ENCODE data around the gene C11orf21.

Gene C11orf21

DNA sequence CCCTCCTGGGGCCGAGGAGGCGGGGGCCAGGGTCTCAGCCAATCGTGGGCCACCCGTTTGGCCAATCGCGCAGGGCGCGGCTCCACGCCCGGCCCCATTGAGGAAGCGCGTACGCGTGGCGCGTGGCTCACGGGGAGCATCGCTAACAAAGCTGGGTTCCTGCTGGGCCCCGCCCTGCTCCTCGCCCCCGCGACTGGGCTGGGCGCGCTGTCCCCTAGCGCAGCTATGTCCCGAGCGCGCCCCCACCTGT, 30.7 kb downstream of the C11orf21 start:
- H3K9ac ChIP-seq (ENCODE audit: low read depth, low read length), result no peak overlapping the region
- peaks cover 68% of the 10 kb centered on the region for H3K27me3 ChIP-seq (ENCODE audit: control insufficient read depth, insufficient read depth, low read length)
- H3K36me3 ChIP-seq (ENCODE audit: control insufficient read depth, insufficient read depth, low read length), result no peaks in the 10 kb centered on the region
- no peaks in the 10 kb centered on the region for H3K4me1 ChIP-seq (ENCODE audit: control insufficient read depth, insufficient read depth, low read length)
- H3K9me3 ChIP-seq (ENCODE audit: control insufficient read depth, insufficient read depth, low read length), result no peaks in the 10 kb centered on the region
- peak overlapping the region; percentile 32 for H3K4me3 ChIP-seq (ENCODE audit: low read depth, low read length)

DNA sequence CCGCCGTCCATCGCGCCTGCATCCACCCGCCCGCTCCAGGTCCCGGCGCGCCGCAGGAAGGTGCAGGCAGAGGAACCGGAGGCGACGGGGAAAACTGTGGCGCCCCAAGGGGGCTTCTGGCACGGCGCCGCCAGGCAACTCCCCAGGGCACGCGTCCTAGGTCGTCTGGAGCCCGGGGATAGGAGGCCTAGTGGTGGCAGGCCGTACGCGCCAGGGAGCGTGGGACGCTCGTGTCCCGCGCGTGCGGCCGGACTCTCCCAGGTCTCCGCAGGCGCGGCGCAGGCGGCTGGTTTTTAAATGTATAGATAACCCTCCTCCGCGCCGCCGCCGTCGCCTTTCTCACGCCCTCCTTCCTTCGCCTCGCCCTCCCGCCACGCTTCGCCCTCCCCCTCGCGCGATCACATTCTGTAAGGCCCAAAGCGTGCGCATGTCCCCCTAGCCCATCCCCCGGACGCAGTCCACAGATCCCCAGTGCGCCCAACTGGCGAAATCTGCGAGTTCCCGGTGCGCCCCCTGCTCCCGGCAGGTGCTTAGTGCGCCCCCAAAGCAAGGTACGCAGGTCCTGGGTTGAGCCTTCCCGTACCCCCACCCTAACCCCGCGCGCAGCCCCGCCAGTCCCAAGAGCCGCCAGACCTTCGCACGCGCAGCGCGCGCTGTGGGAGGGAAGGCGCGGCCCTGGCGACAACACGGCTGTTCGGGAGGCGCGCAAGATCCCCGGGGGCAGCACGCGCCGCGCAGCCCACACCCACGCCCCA, 31.2 kb downstream of the C11orf21 start, which contains the start of gene ASCL2:
ASCL2 (minus strand) TSS at position 267 of the 755 bp plus-strand sequence; CDS start at position 11, 256 bp downstream.
- Histone ChIP-seq H3K36me3 (ENCODE audit: control insufficient read depth, insufficient read depth, low read length) (no peaks in the 10 kb centered on the region), H3K27me3 (ENCODE audit: control insufficient read depth, insufficient read depth, low read length) (peaks cover 69% of the 10 kb centered on the region), H3K4me1 (ENCODE audit: control insufficient read depth, insufficient read depth, low read length) (no peaks in the 10 kb centered on the region), H3K9me3 (ENCODE audit: control insufficient read depth, insufficient read depth, low read length) (no peaks in the 10 kb centered on the region), H3K9ac (ENCODE audit: low read depth, low read length) (no peak within 1 kb of the TSS), H3K4me3 (ENCODE audit: low read depth, low read length) (peak within 1 kb of the TSS; percentile 32)

DNA sequence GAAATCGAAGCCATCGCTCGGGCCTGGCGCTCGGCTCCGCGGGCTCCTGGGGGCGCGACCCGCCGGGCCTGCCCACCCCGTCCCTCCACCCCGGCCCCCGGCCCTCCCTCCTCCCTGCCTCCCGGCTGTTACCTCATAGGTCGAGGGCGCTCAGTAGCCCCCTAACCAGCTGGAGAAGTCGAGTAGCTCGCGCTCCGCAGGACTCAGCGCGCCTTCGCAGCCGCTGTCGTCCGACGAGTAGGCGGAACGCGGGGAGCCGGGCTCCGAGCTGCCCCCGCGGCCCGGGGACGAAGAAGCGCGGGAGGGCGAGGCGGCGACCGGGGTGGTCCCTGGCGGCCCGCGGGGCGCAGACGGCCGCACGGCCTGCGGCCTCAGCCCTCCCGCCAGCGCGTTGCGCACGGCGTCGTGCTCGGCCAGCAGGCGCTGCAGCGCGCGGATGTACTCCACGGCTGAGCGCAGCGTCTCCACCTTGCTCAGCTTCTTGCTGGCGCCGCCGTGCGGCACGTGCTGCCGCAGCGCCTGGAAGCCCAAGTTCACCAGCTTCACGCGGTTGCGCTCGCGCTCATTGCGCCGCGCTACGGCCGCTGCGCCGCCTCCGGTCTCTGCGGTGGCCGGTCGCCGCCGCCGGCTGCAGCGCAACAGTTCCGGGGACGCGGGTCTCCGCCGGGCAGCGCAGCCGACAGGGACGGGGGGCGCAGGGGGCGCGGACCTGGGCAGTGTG, 32.0 kb downstream of the C11orf21 start:
- no peak overlapping the region for H3K9ac ChIP-seq (ENCODE audit: low read depth, low read length)
- peak overlapping the region; percentile 32 for H3K4me3 ChIP-seq (ENCODE audit: low read depth, low read length)
- no peaks in the 10 kb centered on the region for H3K36me3 ChIP-seq (ENCODE audit: control insufficient read depth, insufficient read depth, low read length)
- H3K9me3 ChIP-seq (ENCODE audit: control insufficient read depth, insufficient read depth, low read length), result no peaks in the 10 kb centered on the region
- no peaks in the 10 kb centered on the region for H3K4me1 ChIP-seq (ENCODE audit: control insufficient read depth, insufficient read depth, low read length)
- H3K27me3 ChIP-seq (ENCODE audit: control insufficient read depth, insufficient read depth, low read length), result peaks cover 70% of the 10 kb centered on the region

DNA sequence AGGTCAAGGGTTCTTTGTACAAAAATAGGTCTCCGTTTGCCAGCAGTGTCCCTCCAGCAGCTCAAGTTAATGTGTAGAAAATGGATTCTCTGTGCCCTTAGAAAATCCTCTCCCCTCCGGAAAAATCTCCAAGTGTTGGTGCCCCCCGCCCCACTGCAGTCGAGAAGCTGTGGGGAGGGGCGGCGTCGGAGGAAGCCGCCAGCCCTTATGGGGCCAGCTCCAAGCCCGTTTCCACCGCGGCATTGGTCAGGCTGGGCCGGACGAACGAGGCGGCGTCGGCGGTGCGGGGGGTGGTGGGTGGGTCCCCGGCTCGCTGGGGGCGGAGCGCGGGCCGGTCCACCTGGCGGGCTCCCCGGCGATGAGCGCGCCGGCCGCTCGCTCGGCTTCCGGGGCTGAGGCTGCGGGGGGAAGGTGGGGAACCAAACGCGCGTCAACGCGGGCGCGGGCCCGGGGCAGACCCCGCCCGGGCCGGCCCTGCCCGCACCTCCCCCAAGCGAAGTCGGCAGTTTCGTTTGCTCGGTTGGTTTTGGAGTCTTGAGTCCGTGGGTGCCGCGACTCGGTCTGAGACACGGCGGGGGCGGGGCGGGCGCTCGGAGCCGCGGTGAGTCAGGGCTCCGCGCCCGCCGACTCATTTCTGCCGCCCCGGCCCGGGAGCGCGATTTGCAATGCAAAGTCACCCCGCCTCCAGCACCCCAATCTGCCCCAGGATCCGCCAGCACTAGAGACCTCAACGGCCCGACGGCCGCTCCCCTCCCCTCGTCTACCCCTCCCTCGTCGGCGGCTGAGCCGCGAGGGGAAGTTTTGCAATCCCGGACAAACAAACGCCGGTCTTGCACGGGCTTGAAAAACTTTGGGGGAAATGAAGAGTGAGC, 32.8 kb downstream of the C11orf21 start:
- no peak overlapping the region for H3K9ac ChIP-seq (ENCODE audit: low read depth, low read length)
- H3K27me3 ChIP-seq (ENCODE audit: control insufficient read depth, insufficient read depth, low read length), result peaks cover 65% of the 10 kb centered on the region
- H3K4me3 ChIP-seq (ENCODE audit: low read depth, low read length), result peak overlapping the region; percentile 31
- no peaks in the 10 kb centered on the region for H3K36me3 ChIP-seq (ENCODE audit: control insufficient read depth, insufficient read depth, low read length)
- H3K9me3 ChIP-seq (ENCODE audit: control insufficient read depth, insufficient read depth, low read length), result no peaks in the 10 kb centered on the region
- no peaks in the 10 kb centered on the region for H3K4me1 ChIP-seq (ENCODE audit: control insufficient read depth, insufficient read depth, low read length)

DNA sequence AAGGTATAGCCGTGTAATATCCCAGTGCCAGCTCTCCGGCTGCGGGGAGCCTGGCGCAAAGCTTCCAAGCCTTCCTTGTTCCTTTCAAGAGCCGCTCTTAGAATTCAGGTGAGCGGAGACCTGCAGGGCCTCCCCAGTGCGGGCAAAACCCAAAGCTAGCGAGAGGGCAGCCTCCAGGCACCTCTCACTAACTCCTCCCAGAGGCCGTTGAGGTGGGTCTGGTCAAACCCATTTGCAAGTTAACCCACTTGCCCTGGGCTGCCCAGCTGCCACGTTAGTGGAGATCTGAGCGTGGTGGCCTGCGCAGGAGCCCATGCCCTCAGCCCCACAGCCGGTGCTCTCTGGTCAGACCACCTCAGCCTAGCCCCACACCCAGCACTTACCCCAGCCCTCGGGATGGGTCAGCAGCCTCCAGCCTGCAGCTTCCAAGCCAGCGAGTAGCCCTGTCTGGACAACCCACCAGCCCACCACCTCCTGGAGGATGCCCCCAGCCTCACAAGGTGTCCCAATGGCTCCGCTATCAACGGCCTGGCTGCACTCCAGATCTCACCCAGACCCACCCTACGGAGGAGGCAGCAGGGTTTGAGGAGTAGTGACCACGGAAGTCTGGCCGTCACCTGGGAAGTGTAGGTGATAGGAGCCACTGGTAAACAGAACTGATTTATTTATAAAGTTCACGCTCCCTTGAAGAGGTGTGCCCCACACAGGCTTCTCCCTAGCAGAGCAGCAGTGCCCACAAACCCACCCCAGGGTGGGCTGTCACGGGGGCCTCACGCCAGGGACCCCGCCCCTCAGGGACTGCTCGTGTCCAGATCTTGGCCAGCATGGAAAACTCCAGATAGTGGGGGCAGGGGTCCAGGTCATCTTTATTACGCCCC, 33.6 kb downstream of the C11orf21 start:
- Histone ChIP-seq H3K9ac (ENCODE audit: low read depth, low read length) (no peak overlapping the region), H3K36me3 (ENCODE audit: control insufficient read depth, insufficient read depth, low read length) (no peaks in the 10 kb centered on the region), H3K4me1 (ENCODE audit: control insufficient read depth, insufficient read depth, low read length) (no peaks in the 10 kb centered on the region), H3K4me3 (ENCODE audit: low read depth, low read length) (peak overlapping the region; percentile 2), H3K9me3 (ENCODE audit: control insufficient read depth, insufficient read depth, low read length) (no peaks in the 10 kb centered on the region), H3K27me3 (ENCODE audit: control insufficient read depth, insufficient read depth, low read length) (peaks cover 56% of the 10 kb centered on the region)

DNA sequence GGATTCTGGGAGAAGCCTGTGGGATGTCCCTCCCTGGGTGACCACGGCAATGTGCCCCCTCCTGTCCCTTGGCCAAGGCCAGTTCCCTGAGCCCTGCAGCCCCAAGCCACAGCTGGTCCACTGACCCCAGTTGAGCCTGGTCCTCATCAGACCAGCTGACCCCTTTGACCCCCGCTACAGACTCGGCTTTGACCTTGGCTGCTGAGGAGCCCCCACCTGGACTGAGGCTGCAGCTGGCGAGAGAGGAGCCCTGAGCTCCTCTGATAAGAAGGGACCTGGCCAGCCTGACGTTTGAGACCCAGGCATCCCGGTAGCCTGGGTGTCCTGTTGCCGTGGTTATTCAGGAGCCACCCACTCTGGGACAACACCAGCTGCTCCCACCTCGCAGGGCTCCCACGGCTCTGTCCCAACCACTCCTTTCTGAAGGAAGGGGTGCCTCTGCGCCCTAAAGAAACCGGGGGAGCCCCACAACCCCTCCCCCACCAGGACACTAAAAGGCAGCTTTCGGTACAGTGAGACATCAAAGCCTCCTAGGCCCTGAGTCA, 34.3 kb downstream of the C11orf21 start:
- Histone ChIP-seq H3K4me1 (ENCODE audit: control insufficient read depth, insufficient read depth, low read length) (no peaks in the 10 kb centered on the region), H3K9me3 (ENCODE audit: control insufficient read depth, insufficient read depth, low read length) (no peaks in the 10 kb centered on the region), H3K36me3 (ENCODE audit: control insufficient read depth, insufficient read depth, low read length) (no peaks in the 10 kb centered on the region), H3K27me3 (ENCODE audit: control insufficient read depth, insufficient read depth, low read length) (peaks cover 49% of the 10 kb centered on the region), H3K4me3 (ENCODE audit: low read depth, low read length) (no peak overlapping the region), H3K9ac (ENCODE audit: low read depth, low read length) (no peak overlapping the region)

DNA sequence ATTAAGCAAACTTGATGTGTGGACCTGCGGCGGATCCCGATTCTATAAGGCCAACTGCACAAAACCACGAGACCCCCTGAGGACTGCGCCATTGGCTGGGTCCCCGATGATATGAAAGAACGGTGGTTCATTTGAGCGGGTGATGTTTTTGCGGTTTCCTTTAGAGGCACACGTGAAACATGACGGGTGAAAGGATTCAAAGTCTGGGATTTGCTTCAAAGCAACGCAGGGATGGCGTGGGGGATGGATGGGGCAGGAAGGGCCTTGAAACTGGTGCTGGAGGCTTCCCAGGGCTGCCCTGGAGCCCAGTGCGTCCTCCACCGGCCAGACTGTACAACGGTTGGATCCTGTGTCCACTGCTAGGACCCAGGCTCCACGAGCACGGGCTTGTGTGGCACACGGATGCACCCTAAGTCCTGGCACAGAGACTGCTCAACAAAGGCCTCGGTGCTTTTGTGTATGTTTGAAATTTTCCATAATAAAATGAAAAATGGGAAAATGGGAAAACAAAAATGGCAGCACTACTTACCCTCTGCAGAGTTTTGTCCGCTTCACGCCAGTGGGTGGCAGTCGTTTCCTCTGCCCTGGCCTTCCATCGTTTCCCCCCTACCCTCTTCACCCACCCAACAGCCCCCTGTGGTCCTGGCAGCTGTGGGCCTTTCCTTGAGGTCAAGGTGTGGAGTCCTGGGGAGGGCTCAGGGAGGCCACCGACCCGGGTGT, 35.0 kb downstream of the C11orf21 start:
- Histone ChIP-seq H3K9me3 (ENCODE audit: control insufficient read depth, insufficient read depth, low read length) (no peaks in the 10 kb centered on the region), H3K36me3 (ENCODE audit: control insufficient read depth, insufficient read depth, low read length) (no peaks in the 10 kb centered on the region), H3K9ac (ENCODE audit: low read depth, low read length) (no peak overlapping the region), H3K4me3 (ENCODE audit: low read depth, low read length) (no peak overlapping the region), H3K27me3 (ENCODE audit: control insufficient read depth, insufficient read depth, low read length) (peaks cover 42% of the 10 kb centered on the region), H3K4me1 (ENCODE audit: control insufficient read depth, insufficient read depth, low read length) (no peaks in the 10 kb centered on the region)

DNA sequence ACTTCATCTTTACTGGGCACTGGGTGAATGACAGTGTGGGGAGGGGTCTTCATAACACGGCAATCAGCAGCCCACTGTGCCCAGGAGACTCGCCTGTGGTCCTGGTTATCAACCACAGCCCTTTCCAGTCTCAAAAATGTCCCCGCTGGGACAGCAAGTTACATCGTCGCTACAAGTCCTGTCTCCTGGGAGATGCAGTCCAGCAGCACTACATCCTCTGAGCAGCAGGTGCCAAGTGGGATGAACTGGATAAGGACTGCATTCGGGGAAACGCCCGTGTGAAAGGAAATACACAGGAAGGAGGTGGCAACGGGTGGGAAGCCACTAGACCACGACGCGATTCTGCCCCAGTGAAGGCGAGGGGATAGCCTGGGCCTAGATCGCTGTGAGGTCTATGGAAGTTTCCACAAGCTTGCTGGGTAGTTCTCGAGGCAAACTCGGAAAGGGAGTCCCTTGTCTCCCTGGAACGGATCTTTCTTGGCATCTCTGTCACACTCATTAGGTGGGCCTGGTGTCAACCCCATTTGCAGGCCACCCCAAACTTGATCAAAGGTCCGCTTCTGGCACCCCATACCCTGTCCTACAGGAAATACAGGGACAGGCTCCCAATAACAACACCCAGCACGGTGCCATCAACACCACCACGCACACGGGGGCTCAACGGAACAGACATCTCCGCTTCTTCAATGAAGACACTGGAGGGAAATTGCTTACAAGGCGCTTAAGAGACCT, 35.7 kb downstream of the C11orf21 start:
- Histone ChIP-seq H3K36me3 (ENCODE audit: control insufficient read depth, insufficient read depth, low read length) (no peaks in the 10 kb centered on the region), H3K27me3 (ENCODE audit: control insufficient read depth, insufficient read depth, low read length) (peaks cover 37% of the 10 kb centered on the region), H3K9me3 (ENCODE audit: control insufficient read depth, insufficient read depth, low read length) (no peaks in the 10 kb centered on the region), H3K4me1 (ENCODE audit: control insufficient read depth, insufficient read depth, low read length) (no peaks in the 10 kb centered on the region), H3K4me3 (ENCODE audit: low read depth, low read length) (no peak overlapping the region), H3K9ac (ENCODE audit: low read depth, low read length) (no peak overlapping the region)

DNA sequence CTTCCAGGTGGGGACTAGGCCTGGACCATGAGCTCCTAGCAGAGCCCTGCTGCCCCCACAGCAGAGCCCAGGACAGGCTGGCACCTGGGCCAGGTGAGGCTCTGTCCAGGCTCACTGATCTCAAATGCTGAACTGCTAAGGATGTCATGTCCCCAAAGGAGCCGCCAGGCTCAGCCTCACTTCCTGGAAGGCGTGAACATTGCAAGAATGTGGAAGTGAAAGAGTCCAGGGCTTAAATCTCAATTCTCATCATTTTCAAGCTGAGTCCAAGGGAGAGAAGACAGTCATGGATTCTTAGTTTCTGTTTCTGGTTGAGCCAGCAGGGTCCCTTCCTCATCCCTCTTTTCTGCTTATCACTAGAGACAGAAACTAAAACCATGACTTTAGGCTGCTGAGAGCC, 36.3 kb downstream of the C11orf21 start:
- H3K9me3 ChIP-seq (ENCODE audit: control insufficient read depth, insufficient read depth, low read length), result no peaks in the 10 kb centered on the region
- H3K9ac ChIP-seq (ENCODE audit: low read depth, low read length), result no peak overlapping the region
- no peaks in the 10 kb centered on the region for H3K4me1 ChIP-seq (ENCODE audit: control insufficient read depth, insufficient read depth, low read length)
- H3K4me3 ChIP-seq (ENCODE audit: low read depth, low read length), result no peak overlapping the region
- H3K36me3 ChIP-seq (ENCODE audit: control insufficient read depth, insufficient read depth, low read length), result no peaks in the 10 kb centered on the region
- H3K27me3 ChIP-seq (ENCODE audit: control insufficient read depth, insufficient read depth, low read length), result peaks cover 32% of the 10 kb centered on the region

DNA sequence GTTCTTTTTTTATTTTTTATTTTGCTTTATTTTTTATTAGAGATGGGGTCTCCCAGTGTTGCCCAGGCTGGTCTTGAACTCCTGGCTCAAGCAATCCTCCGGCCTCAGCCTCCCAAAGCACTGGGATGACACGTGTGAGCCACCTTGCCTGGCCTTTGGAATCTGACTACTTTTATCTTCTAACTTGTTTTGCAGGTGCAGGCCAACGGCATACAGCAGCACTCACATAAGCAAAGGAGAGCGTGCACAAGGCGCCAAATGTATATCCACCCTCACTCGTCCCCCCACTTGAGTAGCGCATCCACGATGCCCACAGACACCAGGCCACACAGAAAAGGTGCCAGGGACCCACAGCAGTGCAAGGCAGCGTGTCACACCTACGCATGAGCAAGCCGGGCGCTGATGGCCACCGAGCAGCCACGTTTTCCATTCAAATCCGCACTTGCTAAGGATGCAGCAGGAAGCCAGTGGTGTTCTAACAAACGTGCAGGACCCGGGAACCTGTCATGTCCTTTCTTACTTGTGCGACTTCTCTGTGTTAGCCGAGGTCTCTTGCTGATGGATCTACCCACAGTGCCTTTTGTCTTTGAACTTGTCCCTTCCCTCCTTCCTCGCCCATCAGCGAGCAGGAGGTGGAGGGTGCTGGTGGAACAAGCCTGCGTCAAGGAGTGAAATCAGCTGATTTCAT, 37.2 kb downstream of the C11orf21 start:
- H3K27me3 ChIP-seq (ENCODE audit: control insufficient read depth, insufficient read depth, low read length), result peaks cover 23% of the 10 kb centered on the region
- H3K36me3 ChIP-seq (ENCODE audit: control insufficient read depth, insufficient read depth, low read length), result no peaks in the 10 kb centered on the region
- no peaks in the 10 kb centered on the region for H3K4me1 ChIP-seq (ENCODE audit: control insufficient read depth, insufficient read depth, low read length)
- H3K9me3 ChIP-seq (ENCODE audit: control insufficient read depth, insufficient read depth, low read length), result no peaks in the 10 kb centered on the region
- H3K4me3 ChIP-seq (ENCODE audit: low read depth, low read length), result no peak overlapping the region
- H3K9ac ChIP-seq (ENCODE audit: low read depth, low read length), result no peak overlapping the region
